Suprapubic skin (tissue), 4 donors: ENCODE measurements around the gene MGAT4B. TPM values are rescaled to one million over a fixed set of nuclear protein-coding genes. Genes with fewer than 3 reads are reported as not detected.

ENCODE experiments used
- DNase-seq, 2 donors: peaks; one replicate each; pipeline ENCODE4 v3.0.0-alpha.2; 2019; ENCODE audit warnings: low spot score in 2 of 2
- H3K27ac ChIP-seq: fragments of 200-600 bp; sonication (generic); one replicate; pipeline ENCODE4 v1.5.1; 2019
- H3K27me3 ChIP-seq: fragments of 200-600 bp; sonication (generic); one replicate; pipeline ENCODE4 v1.5.1; 2019
- H3K36me3 ChIP-seq: fragments of 200-600 bp; sonication (generic); one replicate; pipeline ENCODE4 v1.5.1; 2019
- H3K4me1 ChIP-seq: fragments of 200-600 bp; sonication (generic); one replicate; pipeline ENCODE4 v1.5.1; 2019
- H3K4me3 ChIP-seq: fragments of 200-600 bp; sonication (generic); one replicate; pipeline ENCODE4 v1.5.1; 2019; ENCODE audit warnings: mild to moderate bottlenecking
- H3K9me3 ChIP-seq: fragments of 200-600 bp; sonication (generic); one replicate; pipeline ENCODE4 v1.5.1; 2019
- EP300 ChIP-seq: sonication (generic); formaldehyde crosslinking; IDR thresholded peaks from one replicate; pipeline ENCODE4 v1.6.1; 2017; ENCODE audit warnings: antibody characterized with exemption
- POLR2A ChIP-seq, 2 donors: fragments of 450-650 bp; IDR thresholded peaks; one replicate each; pipeline ENCODE4 v1.6.1; 2017; ENCODE audit warnings: antibody characterized with exemption in 2 of 2, mild to moderate bottlenecking in 2 of 2, moderate library complexity in 2 of 2
- POLR2AphosphoS5 ChIP-seq, 3 donors: sonication (generic); formaldehyde crosslinking; IDR thresholded peaks; one replicate each; pipeline ENCODE4 v1.6.1; 2017; ENCODE audit warnings: antibody characterized with exemption in 3 of 3
- WGBS: methylation state at CpG from one replicate; pipeline ENCODE4 v1.1.5; 2018; 5-methylcytosine and 5-hydroxymethylcytosine counted together
- total RNA-seq, 4 donors: library from RNA; depleted of rRNA; stranded (reverse); fragments of >200 nt; gene quantifications; one replicate each; pipeline ENCODE4 v1.1.0, GENCODE V29; 2016
- TF ChIP-seq, protein P1 (sequence below), 2 donors: fragments of 200-600 bp in 1 of 2; fragments of 450-650 bp in 1 of 2; sonication (generic) in 1 of 2; IDR thresholded peaks; one replicate each; pipeline ENCODE4 v1.5.1; 2016 to 2019; ENCODE audit warnings: antibody characterized with exemption in 2 of 2, mild to moderate bottlenecking in 1 of 2, moderate library complexity in 1 of 2

The MGAT4B gene
- total RNA-seq, 4 donors from 2014 or later, result 74.5 to 142 (median 97.4) TPM

DNA sequence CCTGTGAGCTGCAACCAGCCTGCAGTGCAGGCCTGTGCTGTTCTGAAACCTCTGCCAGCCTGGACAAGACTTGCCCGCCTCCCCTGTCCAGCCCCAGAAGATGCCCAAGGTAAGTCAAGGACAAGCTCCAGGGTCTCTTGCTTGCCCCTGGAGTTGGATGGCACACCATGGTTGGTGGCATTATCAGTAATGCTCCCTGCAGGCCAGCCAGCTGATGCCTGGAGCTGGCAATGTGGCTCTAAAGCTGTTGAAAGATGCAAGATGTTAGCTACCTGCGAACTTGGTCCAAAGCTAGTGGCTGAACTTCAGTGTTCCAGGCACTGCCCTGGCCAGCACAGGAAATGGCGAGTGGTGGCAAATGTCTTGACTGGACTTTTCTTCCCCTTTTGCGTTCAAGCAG is 26.8 kb downstream of the MGAT4B start:
- Histone ChIP-seq H3K27me3 (no peaks in the 10 kb centered on the region), H3K27ac (no peak overlapping the region), H3K36me3 (peaks cover 50% of the 10 kb centered on the region), H3K4me3 (no peak overlapping the region), H3K9me3 (no peaks in the 10 kb centered on the region), H3K4me1 (no peaks in the 10 kb centered on the region)
- DNase-seq, result no peak
- 93% methylated on average over 3 of the region's 4 CpGs for WGBS
- TF ChIP-seq, protein P1, sequence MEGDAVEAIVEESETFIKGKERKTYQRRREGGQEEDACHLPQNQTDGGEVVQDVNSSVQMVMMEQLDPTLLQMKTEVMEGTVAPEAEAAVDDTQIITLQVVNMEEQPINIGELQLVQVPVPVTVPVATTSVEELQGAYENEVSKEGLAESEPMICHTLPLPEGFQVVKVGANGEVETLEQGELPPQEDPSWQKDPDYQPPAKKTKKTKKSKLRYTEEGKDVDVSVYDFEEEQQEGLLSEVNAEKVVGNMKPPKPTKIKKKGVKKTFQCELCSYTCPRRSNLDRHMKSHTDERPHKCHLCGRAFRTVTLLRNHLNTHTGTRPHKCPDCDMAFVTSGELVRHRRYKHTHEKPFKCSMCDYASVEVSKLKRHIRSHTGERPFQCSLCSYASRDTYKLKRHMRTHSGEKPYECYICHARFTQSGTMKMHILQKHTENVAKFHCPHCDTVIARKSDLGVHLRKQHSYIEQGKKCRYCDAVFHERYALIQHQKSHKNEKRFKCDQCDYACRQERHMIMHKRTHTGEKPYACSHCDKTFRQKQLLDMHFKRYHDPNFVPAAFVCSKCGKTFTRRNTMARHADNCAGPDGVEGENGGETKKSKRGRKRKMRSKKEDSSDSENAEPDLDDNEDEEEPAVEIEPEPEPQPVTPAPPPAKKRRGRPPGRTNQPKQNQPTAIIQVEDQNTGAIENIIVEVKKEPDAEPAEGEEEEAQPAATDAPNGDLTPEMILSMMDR (IDR thresholded peaks at IDR 0.05), result no peak
- TF ChIP-seq POLR2AphosphoS5 (IDR thresholded peaks at IDR 0.05) (no peak), EP300 (no peak), POLR2A (IDR thresholded peaks at IDR 0.05) (no peak)

DNA sequence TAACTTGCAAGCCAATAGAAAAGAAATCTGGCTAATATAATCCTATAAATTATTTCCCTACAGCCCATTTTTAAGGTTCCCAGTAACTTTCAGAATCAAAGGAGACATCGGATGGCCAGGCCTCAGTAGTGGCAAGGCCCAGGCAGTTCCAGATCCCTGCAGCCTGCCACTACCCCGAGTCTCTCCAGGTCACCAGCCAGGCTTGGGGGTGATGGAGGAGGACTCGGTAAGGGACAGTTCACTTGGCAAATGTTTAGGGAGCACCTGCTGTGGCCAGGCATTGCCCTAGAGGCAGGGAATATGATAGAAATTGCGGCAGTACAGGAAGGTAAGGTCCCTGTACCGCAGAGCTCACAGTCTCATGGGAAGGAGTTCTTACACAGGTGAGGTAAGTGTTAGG is 28.1 kb downstream of the MGAT4B start:
- no peak for DNase-seq
- no peaks in the 10 kb centered on the region for H3K9me3 ChIP-seq
- H3K4me1 ChIP-seq, result no peaks in the 10 kb centered on the region
- no peak overlapping the region for H3K27ac ChIP-seq
- no peaks in the 10 kb centered on the region for H3K27me3 ChIP-seq
- H3K4me3 ChIP-seq, result no peak overlapping the region
- 95% methylated on average over 5 of the region's 5 CpGs for WGBS
- no peak for TF ChIP-seq EP300
- H3K36me3 ChIP-seq, result peaks cover 62% of the 10 kb centered on the region

DNA sequence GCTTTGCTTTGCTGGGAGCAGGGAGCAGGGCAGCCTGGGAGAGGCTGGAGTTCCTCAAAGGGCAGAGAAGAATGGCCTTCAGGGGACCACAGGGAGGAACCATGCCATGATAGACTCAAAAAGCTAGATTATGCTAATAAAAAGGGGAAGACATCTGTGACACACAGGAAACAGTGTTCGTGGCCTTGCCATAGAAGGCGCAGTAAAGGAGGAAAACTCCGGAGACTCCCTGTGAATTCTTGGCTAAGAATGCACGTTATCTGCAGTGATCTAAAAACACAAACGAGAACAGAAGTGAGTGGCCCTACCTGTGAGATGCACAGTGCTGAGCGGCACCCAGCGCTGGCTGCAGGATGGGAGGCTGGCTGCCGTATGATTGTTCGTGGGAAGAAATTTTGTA is 28.8 kb downstream of the MGAT4B start:
- TF ChIP-seq EP300 (no peak), POLR2A (IDR thresholded peaks at IDR 0.05) (no peak), POLR2AphosphoS5 (IDR thresholded peaks at IDR 0.05) (no peak)
- TF ChIP-seq, protein P1 (IDR thresholded peaks at IDR 0.05), result no peak
- Histone ChIP-seq H3K27me3 (no peaks in the 10 kb centered on the region), H3K4me1 (no peaks in the 10 kb centered on the region), H3K4me3 (no peak overlapping the region), H3K9me3 (no peaks in the 10 kb centered on the region), H3K36me3 (peaks cover 69% of the 10 kb centered on the region), H3K27ac (no peak overlapping the region)
- no peak for DNase-seq
- 73% methylated on average over 9 of the region's 9 CpGs for WGBS

DNA sequence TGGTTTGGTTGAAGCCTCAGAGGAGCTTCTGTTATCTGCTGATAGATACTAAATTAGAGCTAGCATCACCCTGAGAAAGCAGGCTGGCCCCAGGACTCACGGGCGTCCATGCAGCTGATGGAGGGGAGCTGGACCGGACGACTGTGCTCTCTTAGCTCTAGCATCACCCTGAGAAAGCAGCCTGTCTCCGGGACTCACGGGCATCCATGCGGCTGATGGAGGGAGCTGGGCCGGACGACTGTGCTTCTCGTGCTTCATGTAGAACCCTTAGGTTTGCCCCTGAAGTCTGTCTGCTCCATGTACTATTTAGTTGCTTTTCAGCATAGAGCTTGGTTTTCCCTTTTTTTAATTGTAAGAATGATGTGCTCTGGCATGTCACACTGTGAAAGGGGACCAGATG is 29.2 kb downstream of the MGAT4B start:
- Histone ChIP-seq H3K4me1 (no peaks in the 10 kb centered on the region), H3K9me3 (no peaks in the 10 kb centered on the region), H3K27me3 (no peaks in the 10 kb centered on the region), H3K36me3 (peaks cover 74% of the 10 kb centered on the region), H3K4me3 (no peak overlapping the region), H3K27ac (no peak overlapping the region)
- DNase-seq, result no peak
- TF ChIP-seq, protein P1 (IDR thresholded peaks at IDR 0.05), result no peak
- WGBS, result 77% methylated on average over 2 of the region's 10 CpGs

DNA sequence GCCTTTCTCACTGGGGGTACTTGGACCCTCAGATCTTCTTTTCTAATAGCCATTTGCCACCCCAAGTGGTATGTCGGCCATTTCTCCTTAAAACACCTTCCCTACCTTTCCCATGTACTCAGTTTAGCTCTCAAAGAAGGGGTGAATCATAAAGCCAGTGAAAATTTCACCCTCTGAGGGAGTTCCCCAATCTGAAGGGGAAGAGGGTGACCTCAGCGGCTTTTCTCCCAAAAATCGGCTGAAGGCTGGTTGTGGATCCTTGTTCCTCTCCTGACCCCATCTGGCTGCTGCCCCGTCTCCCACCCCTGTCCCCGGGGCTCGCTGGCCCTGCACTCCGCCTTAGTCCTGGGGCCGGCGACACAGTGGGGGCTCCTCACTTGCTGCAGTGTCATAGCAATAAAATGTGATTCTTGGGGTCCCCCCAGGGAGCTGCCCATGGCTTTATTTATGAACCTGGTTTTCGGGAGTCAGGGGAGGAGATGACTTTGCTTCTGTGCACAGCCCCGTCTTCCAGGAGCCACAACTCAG is 30.2 kb downstream of the MGAT4B start:
- no peaks in the 10 kb centered on the region for H3K27me3 ChIP-seq
- H3K9me3 ChIP-seq, result no peaks in the 10 kb centered on the region
- H3K27ac ChIP-seq, result no peak overlapping the region
- WGBS, result 92% methylated on average over 11 of the region's 11 CpGs
- H3K36me3 ChIP-seq, result peaks cover 80% of the 10 kb centered on the region
- no peaks in the 10 kb centered on the region for H3K4me1 ChIP-seq
- no peak overlapping the region for H3K4me3 ChIP-seq
- TF ChIP-seq, protein P1 (IDR thresholded peaks at IDR 0.05), result no peak
- TF ChIP-seq EP300 (no peak), POLR2A (IDR thresholded peaks at IDR 0.05) (no peak), POLR2AphosphoS5 (IDR thresholded peaks at IDR 0.05) (no peak)
- no peak for DNase-seq

DNA sequence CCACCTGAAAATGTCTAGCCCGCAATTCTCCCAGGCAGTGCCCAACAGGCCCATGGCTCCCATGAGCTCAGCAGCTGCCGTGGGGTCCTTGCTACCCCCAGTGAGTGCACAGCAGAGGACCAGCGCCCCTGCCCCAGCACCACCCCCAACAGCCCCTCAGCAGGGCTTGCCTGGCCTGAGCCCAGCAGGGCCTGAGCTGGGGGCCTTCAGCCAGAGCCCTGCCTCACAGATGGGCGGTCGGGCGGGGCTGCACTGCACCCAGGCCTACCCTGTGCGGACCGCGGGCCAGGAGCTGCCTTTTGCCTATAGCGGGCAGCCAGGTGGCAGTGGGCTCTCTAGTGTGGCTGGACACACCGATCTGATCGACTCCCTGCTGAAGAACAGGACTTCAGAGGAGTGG is 32.2 kb downstream of the MGAT4B start:
- TF ChIP-seq EP300 (no peak), POLR2AphosphoS5 (IDR thresholded peaks at IDR 0.05) (no peak), POLR2A (IDR thresholded peaks at IDR 0.05) (no peak)
- TF ChIP-seq, protein P1 (IDR thresholded peaks at IDR 0.05), result no peak
- no peak overlapping the region for H3K4me3 ChIP-seq
- DNase-seq, result no peak
- H3K36me3 ChIP-seq, result peaks cover 81% of the 10 kb centered on the region
- peaks cover 3% of the 10 kb centered on the region for H3K4me1 ChIP-seq
- 100% methylated on average over 4 of the region's 12 CpGs for WGBS
- H3K9me3 ChIP-seq, result no peaks in the 10 kb centered on the region
- no peaks in the 10 kb centered on the region for H3K27me3 ChIP-seq
- no peak overlapping the region for H3K27ac ChIP-seq
